K562 (cell line): ENCODE results near the gene SLC12A1. TPM values are rescaled to one million over a fixed set of nuclear protein-coding genes. Genes with fewer than 3 reads are reported as not detected.

Experiments
- ATAC-seq: fragments of 200-7000 bp; cut with Tn5 transposase; 3 replicates; pipeline ENCODE4 v1.9.1; 2020; ENCODE audit warnings: moderate library complexity
- BruUV-seq: library from RNA; stranded (reverse); fragments of 400-500 nt; replicated peaks from 2 replicates; lab custom pipeline; 2021; lab: Mats Ljungman, UMichigan
- CTCF ChIA-PET: fragments of 300-600 bp; formaldehyde crosslinking; extraction: SDS; loops from one replicate; lab custom pipeline; 2021; ENCODE audit warnings: low intra/inter-chr PET ratio; lab: Yijun Ruan, JAX
- POLR2A ChIA-PET: fragments of 300-600, 350-650 bp; sonication (Branson Sonifier 250); formaldehyde crosslinking; extraction: SDS; loops from one replicate; lab custom pipeline; 2021; ENCODE audit warnings: antibody characterized with exemption, inconsistent platforms; lab: Yijun Ruan, JAX
- DNase-seq, 4 experiments: peaks; one replicate each; pipeline versions ENCODE4 v3.0.0 to v3.0.0-alpha.2; 2011 to 2018; ENCODE audit warnings: low spot score in 3 of 4, mixed read lengths in 3 of 4; ENCODE audit errors: extremely low read depth in 1 of 4
- FAIRE-seq: peaks from 2 replicates; lab custom pipeline; 2011; peaks lifted over from hg19 to GRCh38; lab: Jason Lieb, UNC
- H2AFZ ChIP-seq: 2 replicates; pipeline ENCODE4 v1.6.0; 2011; ENCODE audit warnings: low read depth, low read length, control low read depth, inconsistent platforms
- H3K27ac ChIP-seq: fragments of 200-600 bp; 3 replicates; pipeline ENCODE4 v1.8.0; 2011; ENCODE audit warnings: low read depth, mild to moderate bottlenecking, control low read depth, inconsistent platforms, low read length, moderate library complexity, mixed read lengths; ENCODE audit errors: extremely low read depth
- H3K27me3 ChIP-seq, 2 experiments: fragments of 300-600 bp in 1 of 2; 2 replicates in 1 of 2; 3 replicates in 1 of 2; pipeline versions ENCODE4 v1.6.0 to v1.8.0; 2011; ENCODE audit warnings: inconsistent platforms in 2 of 2, low read length in 2 of 2, mild to moderate bottlenecking in 1 of 2, mixed read lengths in 1 of 2, moderate library complexity in 1 of 2; ENCODE audit not compliant: control insufficient read depth in 2 of 2, insufficient read depth in 2 of 2
- H3K36me3 ChIP-seq: fragments of 300-600 bp; 3 replicates; pipeline ENCODE4 v1.8.0; 2011; ENCODE audit warnings: mild to moderate bottlenecking, low read length, inconsistent platforms; ENCODE audit not compliant: control insufficient read depth, insufficient read depth
- H3K4me1 ChIP-seq, 2 experiments: fragments of 200-600 bp in 1 of 2; replicated peaks in 1 of 2; 2 replicates in 1 of 2; 3 replicates in 1 of 2; pipeline versions ENCODE4 v1.5.1 to v1.8.0; 2011; ENCODE audit warnings: inconsistent platforms in 2 of 2, low read length in 2 of 2, mild to moderate bottlenecking in 1 of 2, mixed read lengths in 1 of 2, moderate library complexity in 1 of 2; ENCODE audit not compliant: control insufficient read depth in 2 of 2, insufficient read depth in 2 of 2
- H3K4me2 ChIP-seq: 2 replicates; pipeline ENCODE4 v1.6.1; 2011; ENCODE audit warnings: low read length, control low read depth, inconsistent platforms, mixed read lengths; ENCODE audit not compliant: insufficient read depth
- H3K4me3 ChIP-seq: fragments of 200-600 bp; sonication (generic), shearing (Covaris generic); 2 replicates; pipeline ENCODE4 v1.5.1; 2016; ENCODE audit warnings: control low read depth, inconsistent platforms
- H3K79me2 ChIP-seq: fragments of 200-600 bp; 3 replicates; pipeline ENCODE4 v1.8.0; 2011; ENCODE audit warnings: low read length, inconsistent platforms; ENCODE audit not compliant: control insufficient read depth, insufficient read depth
- H3K9ac ChIP-seq, 2 experiments: 2 replicates each; pipeline versions ENCODE4 v1.6.0 to v1.6.1; 2011; ENCODE audit warnings: low read depth in 2 of 2, low read length in 2 of 2, control low read depth in 1 of 2, inconsistent platforms in 1 of 2, mild to moderate bottlenecking in 1 of 2, mixed read lengths in 1 of 2; ENCODE audit not compliant: insufficient read depth in 1 of 2
- H3K9me1 ChIP-seq: one replicate; pipeline ENCODE4 v1.6.0; 2011; ENCODE audit warnings: inconsistent platforms, mild to moderate bottlenecking, low read length, moderate library complexity; ENCODE audit not compliant: control insufficient read depth, insufficient read depth
- H3K9me3 ChIP-seq: replicated peaks from 2 replicates; pipeline ENCODE4 v1.5.1; 2011; ENCODE audit warnings: low read depth, low read length, inconsistent platforms; ENCODE audit not compliant: control insufficient read depth, insufficient read depth
- H4K20me1 ChIP-seq: replicated peaks from 2 replicates; pipeline ENCODE4 v1.6.1; 2011; ENCODE audit warnings: low read length, inconsistent platforms, mixed read lengths; ENCODE audit not compliant: control insufficient read depth, insufficient read depth
- NCOA1 ChIP-seq: fragments of 450-650 bp; IDR thresholded peaks from 2 replicates; pipeline ENCODE4 v1.6.1; 2016; ENCODE audit warnings: low read depth
- PRMT5 ChIP-seq: sonication (generic); formaldehyde crosslinking; IDR thresholded peaks from 2 replicates; pipeline ENCODE4 v1.5.0; 2020; ENCODE audit warnings: missing genetic modification reagents
- PURB ChIP-seq: sonication (generic); formaldehyde crosslinking; IDR thresholded peaks from 2 replicates; pipeline ENCODE4 v1.9.0; 2021; ENCODE audit warnings: low read depth, mild to moderate bottlenecking, missing genetic modification reagents
- SIN3A ChIP-seq, 2 experiments: fragments of 150-350 bp in 1 of 2; IDR thresholded peaks; 2 replicates each; pipeline ENCODE4 v1.6.1; 2011 to 2016; ENCODE audit warnings: borderline replicate concordance in 2 of 2, low read depth in 2 of 2, low read length in 2 of 2, mild to moderate bottlenecking in 2 of 2, moderate library complexity in 2 of 2; ENCODE audit not compliant: control insufficient read depth in 1 of 2
- SIRT6 ChIP-seq: IDR thresholded peaks from one replicate; pipeline ENCODE4 v1.6.1; 2012; ENCODE audit warnings: low read depth, mild to moderate bottlenecking, control low read depth, inconsistent platforms, low read length, moderate library complexity
- TAF15 ChIP-seq: fragments of 200-400 bp; formaldehyde crosslinking; IDR thresholded peaks from 2 replicates; pipeline ENCODE4 v1.6.1; 2017; ENCODE audit warnings: mild to moderate bottlenecking, low read depth, low read length, moderate library complexity
- TARDBP ChIP-seq: fragments of 450-650 bp; IDR thresholded peaks from 2 replicates; pipeline ENCODE4 v1.6.1; 2016
- ZNF764 ChIP-seq: fragments of 250-450 bp; sonication (Bioruptor Pico); IDR thresholded peaks from 2 replicates; pipeline ENCODE4 v1.4.0; 2020; ENCODE audit warnings: low read depth, mild to moderate bottlenecking, moderate library complexity
- ZNF778 ChIP-seq: fragments of 450-650 bp; formaldehyde crosslinking; IDR thresholded peaks from 2 replicates; pipeline ENCODE4 v1.4.0; 2020; ENCODE audit warnings: mild to moderate bottlenecking, moderate library complexity
- WGBS: fragments of 100-300 bp; shearing (Covaris generic); methylation state at CpG from one replicate; pipeline ENCODE4 v1.1.6; 2016; ENCODE audit warnings: low coverage, mixed read lengths; ENCODE audit not compliant: insufficient coverage; ENCODE audit errors: missing lambda C conversion rate; 5-methylcytosine and 5-hydroxymethylcytosine counted together
- in situ Hi-C: fragments of 300-500 bp; cut with MboI; formaldehyde crosslinking; loops from 4 replicates; pipeline ENCODE4 v1.15.0; 2018; ENCODE audit warnings: inconsistent platforms, mixed read lengths
- intact Hi-C: fragments of 100-400 bp; cut with micrococcal nuclease; formaldehyde crosslinking; loops from 2 replicates; pipeline ENCODE4 v1.14.2; 2022
- polyA plus RNA-seq, 8 experiments: library from polyadenylated mRNA; depleted of rRNA in 4 of 8; stranded (reverse) in 5 of 8; unstranded in 3 of 8; fragments of >200 nt; fragmentation: Nextera tagmentation in 2 of 8; fragmentation: Illumina TruSeq in 1 of 8; extraction: Ambion mirVana in 2 of 8; extraction: Trizol in 1 of 8; gene quantifications; 2 replicates each; pipeline versions ENCODE4 v1.2.1 to v1.2.3, GENCODE V29; 2011 to 2014; ENCODE audit warnings: inconsistent platforms in 1 of 8, missing spikeins in 1 of 8
- total RNA-seq, 7 experiments: library from RNA; depleted of rRNA in 6 of 7; stranded (reverse); fragments of >200 nt in 6 of 7; fragmentation: Illumina TruSeq in 2 of 7; extraction: Trizol in 2 of 7; gene quantifications; 2 replicates each; pipeline versions ENCODE4 v1.2.1 to v1.2.3, GENCODE V29; 2011 to 2021; ENCODE audit warnings: low replicate concordance in 1 of 7
- TF ChIP-seq, protein P1 (sequence below): sonication (generic); formaldehyde crosslinking; IDR thresholded peaks from 2 replicates; pipeline ENCODE4 v1.4.0; 2020; ENCODE audit warnings: mild to moderate bottlenecking, missing genetic modification reagents
- TF ChIP-seq, protein P2 (sequence below): fragments of 250-450 bp; sonication (Bioruptor Pico); IDR thresholded peaks from 2 replicates; pipeline ENCODE4 v1.4.0; 2020; ENCODE audit warnings: borderline replicate concordance
- TF ChIP-seq, protein P3 (sequence below): fragments of 250-450 bp; sonication (Bioruptor Pico); IDR thresholded peaks from 2 replicates; pipeline ENCODE4 v1.5.0; 2021

SLC12A1 gene
- total and polyA plus RNA-seq, 9 of the 15 experiments (the other 6 are each of a cell fraction or from before 2014, with no cell fraction given): not detected

DNA sequence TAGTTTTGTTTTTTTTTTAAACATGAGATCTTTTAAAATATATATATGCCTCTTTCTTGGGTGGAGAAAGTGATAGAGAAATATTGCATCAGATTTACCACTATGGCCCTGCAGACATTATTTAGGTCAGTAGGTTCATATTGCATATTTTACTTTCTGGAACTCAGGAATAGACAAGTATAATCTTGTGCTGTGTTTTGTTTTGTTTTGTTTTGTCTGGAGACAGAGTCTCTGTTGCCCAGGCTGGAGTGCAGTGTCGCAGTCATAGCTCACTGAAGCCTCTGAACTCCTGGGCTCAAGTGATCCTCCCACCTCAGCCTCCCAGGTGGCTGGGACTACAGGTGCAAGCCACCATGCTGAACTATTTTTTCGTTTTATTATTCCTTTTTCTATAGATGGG, 103.6 kb downstream of the SLC12A1 start:
- FAIRE-seq: no peak
- H3K36me3 ChIP-seq: no peaks in the 10 kb centered on the region

DNA sequence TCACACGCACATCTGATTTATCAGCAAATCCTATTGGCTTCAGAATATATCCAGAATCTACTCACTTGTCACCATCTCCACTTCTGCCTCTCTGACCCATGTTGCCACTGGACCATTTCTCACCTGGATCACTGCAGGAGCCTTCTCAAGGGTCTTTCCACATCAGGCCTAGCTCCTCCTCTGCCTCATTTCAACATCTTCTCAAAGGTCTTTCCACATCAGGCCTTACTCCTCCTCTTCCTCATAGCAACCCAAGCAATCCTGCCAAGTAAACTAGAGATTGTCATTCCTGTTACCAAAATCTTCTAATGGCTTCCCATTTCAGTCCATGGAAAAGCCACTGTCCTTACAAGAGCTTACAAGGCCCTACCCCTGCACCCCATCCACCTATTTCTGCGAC, 107.1 kb downstream of the SLC12A1 start:
- WGBS: 4% methylated on average over 2 of the region's 2 CpGs
- ChIA-PET POLR2A (interaction anchor here (0.6 to 0.7 kb wide), 3 partner anchors 12 to 733 kb away, joined by 3 to 4 read pairs (median 4); partner anchors contain the start of gene SECISBP2L), CTCF (no interaction called here)
- H4K20me1 ChIP-seq: no peaks in the 10 kb centered on the region
- no peaks in the 10 kb centered on the region for H3K9me3 ChIP-seq
- FAIRE-seq (no peak), DNase-seq (no peak), ATAC-seq (no peak)
- no peaks in the 10 kb centered on the region for H3K79me2 ChIP-seq
- H3K4me3 ChIP-seq: no peak overlapping the region
- BruUV-seq: no TSS peak
- intact Hi-C loops (no loop called here), in situ Hi-C loops (no loop called here)
- no peak overlapping the region for H3K27ac ChIP-seq
- no peak overlapping the region for H3K4me2 ChIP-seq
- no peaks in the 10 kb centered on the region for H3K9me1 ChIP-seq
- H3K36me3 ChIP-seq: no peaks in the 10 kb centered on the region
- H2AFZ ChIP-seq: no peak overlapping the region
- H3K4me1 ChIP-seq: no peaks in the 10 kb centered on the region
- no peak overlapping the region for H3K9ac ChIP-seq
- peaks cover 5 to 6% of the 10 kb centered on the region in 2 experiments; a peak in 1 of 5 replicates for H3K27me3 ChIP-seq
- TF ChIP-seq, protein P1, sequence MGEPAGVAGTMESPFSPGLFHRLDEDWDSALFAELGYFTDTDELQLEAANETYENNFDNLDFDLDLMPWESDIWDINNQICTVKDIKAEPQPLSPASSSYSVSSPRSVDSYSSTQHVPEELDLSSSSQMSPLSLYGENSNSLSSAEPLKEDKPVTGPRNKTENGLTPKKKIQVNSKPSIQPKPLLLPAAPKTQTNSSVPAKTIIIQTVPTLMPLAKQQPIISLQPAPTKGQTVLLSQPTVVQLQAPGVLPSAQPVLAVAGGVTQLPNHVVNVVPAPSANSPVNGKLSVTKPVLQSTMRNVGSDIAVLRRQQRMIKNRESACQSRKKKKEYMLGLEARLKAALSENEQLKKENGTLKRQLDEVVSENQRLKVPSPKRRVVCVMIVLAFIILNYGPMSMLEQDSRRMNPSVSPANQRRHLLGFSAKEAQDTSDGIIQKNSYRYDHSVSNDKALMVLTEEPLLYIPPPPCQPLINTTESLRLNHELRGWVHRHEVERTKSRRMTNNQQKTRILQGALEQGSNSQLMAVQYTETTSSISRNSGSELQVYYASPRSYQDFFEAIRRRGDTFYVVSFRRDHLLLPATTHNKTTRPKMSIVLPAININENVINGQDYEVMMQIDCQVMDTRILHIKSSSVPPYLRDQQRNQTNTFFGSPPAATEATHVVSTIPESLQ (CRISPR knock-in tag): no peak
- no peak for TF ChIP-seq TARDBP
- TF ChIP-seq, protein P2, sequence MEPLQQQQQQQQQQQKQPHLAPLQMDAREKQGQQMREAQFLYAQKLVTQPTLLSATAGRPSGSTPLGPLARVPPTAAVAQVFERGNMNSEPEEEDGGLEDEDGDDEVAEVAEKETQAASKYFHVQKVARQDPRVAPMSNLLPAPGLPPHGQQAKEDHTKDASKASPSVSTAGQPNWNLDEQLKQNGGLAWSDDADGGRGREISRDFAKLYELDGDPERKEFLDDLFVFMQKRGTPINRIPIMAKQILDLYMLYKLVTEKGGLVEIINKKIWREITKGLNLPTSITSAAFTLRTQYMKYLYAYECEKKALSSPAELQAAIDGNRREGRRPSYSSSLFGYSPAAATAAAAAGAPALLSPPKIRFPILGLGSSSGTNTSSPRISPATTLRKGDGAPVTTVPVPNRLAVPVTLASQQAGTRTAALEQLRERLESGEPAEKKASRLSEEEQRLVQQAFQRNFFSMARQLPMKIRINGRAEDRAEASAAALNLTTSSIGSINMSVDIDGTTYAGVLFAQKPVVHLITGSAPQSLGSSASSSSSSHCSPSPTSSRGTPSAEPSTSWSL (CRISPR knock-in tag): no peak
- no peak for TF ChIP-seq NCOA1
- TF ChIP-seq ZNF778 (CRISPR knock-in tag): no peak
- TF ChIP-seq TAF15: no peak
- no peak for TF ChIP-seq PRMT5 (CRISPR knock-in tag)
- TF ChIP-seq, protein P3, sequence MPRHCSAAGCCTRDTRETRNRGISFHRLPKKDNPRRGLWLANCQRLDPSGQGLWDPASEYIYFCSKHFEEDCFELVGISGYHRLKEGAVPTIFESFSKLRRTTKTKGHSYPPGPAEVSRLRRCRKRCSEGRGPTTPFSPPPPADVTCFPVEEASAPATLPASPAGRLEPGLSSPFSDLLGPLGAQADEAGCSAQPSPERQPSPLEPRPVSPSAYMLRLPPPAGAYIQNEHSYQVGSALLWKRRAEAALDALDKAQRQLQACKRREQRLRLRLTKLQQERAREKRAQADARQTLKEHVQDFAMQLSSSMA (CRISPR knock-in tag): no peak

More for the DNA sequence above, 103.6 kb downstream of the SLC12A1 start:
- no TSS peak for BruUV-seq
- H3K4me3 ChIP-seq: no peak overlapping the region
- in situ Hi-C loops: no loop called here
- WGBS: 0% methylated on average over 2 of the region's 2 CpGs
- no peaks in the 10 kb centered on the region for H3K79me2 ChIP-seq
- H3K9ac ChIP-seq: no peak overlapping the region
- no peak overlapping the region for H3K27ac ChIP-seq
- H3K9me3 ChIP-seq: no peaks in the 10 kb centered on the region
- intact Hi-C loops: no loop called here
- POLR2A ChIA-PET: no interaction called here
- DNase-seq (no peak), ATAC-seq (no peak)
- H3K4me1 ChIP-seq: no peaks in the 10 kb centered on the region
- no peak overlapping the region for H3K4me2 ChIP-seq
- H2AFZ ChIP-seq: no peak overlapping the region
- CTCF ChIA-PET: no interaction called here
- no peaks in the 10 kb centered on the region for H4K20me1 ChIP-seq
- H3K27me3 ChIP-seq: 0 out of 5 replicates have a peak, but pooled peaks cover 0 to 4% of the 10 kb centered on the region in 2 experiments
- no peak for TF ChIP-seq PURB
- no peak for TF ChIP-seq SIRT6
- TF ChIP-seq ZNF764 (CRISPR knock-in tag): no peak
- no peak for TF ChIP-seq SIN3A (IDR thresholded peaks at IDR 0.05; ENCODE audit: borderline replicate concordance in 2 of 2, control insufficient read depth in 1 of 2, low read depth in 2 of 2, low read length in 2 of 2)
- H3K9me1 ChIP-seq: no peaks in the 10 kb centered on the region
